Measurements from ENCODE around the gene TGM6.
"Not testable (repeated sequence)": the region's sequence is repeated elsewhere in the genome, so short reads cannot be mapped to it uniquely, and the experiment has no call there.

The TGM6 gene

DNA sequence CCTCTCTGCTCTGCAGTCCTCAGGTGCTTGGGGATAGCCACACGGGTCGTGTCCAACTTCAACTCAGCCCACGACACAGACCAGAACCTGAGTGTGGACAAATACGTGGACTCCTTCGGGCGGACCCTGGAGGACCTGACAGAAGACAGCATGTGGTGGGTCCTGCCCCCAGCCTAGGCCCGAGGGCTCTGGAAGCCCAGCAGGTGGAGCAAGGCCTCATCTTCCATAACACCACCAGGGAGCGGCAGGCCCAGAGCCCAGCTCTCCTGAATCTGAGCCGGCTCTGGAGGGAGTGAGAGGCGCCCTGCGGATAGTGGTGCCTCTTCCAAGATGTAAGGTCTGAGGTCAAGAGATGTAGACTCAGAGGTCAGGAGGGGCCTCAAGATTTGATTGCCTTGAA, 19.6 kb downstream of the TGM6 start:
- no peak for DNase-seq

- DNase-seq = no peak
Observed at GRCh38 chr20:2401527-2401926, 20.8 kb downstream of the TGM6 start.

DNA sequence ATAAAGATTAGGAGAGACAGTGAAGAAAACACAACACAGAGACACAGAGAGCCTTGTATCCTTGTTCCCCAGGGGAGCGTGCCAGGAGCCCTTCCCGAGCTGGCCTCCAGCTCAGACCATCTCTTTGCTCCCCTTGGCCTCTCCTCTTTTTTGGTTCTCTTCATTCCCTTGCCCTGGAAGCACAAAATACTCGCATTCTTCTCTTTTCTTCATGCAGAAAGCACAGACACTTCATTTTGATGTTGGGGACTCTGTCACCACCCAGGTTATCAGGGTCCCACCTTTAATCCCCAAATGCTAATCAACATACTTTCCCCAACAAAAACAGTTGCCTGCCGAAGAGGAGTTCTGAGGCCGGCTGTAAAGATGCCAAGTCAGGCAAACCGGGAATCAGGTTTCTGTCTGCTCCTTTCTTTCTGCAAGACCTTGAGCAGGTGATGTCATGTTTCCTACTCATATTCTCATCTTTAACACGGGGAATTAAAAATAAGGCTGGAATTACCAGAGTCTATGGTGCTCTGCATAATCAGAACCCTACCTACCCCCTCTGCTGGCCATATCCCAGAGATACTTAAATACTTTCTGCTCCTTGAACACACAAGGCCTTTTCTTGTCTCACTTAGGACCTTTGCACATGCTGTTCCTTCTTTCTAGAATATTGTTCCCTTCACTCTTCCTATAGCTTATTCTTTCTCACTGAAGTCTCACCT, 21.7 kb downstream of the TGM6 start:
- DNase-seq = no peak

DNA sequence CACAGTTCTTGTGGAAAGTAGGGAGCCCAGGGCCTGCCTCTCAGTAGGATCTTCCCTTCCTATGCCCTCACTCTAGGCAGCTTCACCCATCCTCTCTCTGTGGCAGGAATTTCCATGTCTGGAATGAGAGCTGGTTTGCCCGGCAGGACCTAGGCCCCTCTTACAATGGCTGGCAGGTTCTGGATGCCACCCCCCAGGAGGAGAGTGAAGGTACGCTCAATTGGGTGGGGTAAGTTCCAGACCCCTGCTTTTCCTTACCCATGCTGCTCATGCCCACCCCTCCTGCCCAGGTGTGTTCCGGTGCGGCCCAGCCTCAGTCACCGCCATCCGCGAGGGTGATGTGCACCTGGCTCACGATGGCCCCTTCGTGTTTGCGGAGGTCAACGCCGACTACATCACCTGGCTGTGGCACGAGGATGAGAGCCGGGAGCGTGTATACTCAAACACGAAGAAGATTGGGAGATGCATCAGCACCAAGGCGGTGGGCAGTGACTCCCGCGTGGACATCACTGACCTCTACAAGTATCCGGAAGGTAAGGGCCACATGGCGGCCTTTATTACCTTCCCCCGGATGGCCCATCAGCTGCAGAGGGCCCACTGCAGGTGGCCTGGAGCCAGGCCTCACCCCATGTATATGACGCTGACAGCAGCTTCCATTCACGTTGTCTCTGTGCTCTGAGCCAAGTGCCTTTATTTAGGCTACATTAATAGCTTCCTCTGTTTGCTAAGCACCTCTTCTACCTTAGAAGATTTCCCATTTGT, 22.8 kb downstream of the TGM6 start:
- no peak for DNase-seq

DNA sequence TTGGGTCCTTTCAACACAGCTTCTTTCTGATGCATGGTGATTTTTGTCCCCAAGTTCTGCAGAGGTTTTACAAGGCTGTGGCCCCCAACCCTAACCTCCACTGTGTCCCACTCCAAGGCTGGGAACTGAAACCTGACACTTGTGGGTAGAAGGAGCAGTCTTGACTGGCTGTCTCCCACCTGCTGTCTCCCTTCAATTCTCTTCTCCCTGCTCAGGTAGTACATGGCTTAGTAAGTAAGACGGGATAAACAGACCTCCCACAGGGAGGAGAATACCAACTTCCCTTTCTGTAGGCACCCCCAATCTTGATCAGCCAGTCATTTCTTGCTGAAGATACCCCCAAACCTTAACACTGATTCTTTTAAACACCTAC, 25.0 kb downstream of the TGM6 start:
- DNase-seq = no peak

DNA sequence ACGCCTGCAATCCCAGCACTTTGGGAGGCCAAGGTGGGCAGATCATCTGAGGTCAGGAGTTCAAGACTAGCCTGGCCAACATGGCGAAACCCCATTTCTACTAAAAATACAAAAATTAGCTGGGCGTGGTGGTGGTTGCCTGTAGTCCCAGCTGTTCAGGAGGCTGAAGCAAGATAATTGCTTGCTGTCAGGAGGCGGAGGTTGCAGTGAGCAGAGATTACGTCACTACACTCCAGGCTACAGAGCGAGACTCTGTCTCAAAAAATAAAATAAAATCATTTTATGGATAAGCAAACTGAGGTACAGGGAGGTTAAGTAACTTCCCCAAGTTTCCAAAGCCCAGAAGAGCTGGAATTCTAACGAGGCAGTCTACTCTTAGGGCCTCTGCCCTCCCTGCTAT, 26.7 kb downstream of the TGM6 start:
- not testable (repeated sequence) for DNase-seq

GRCh38 chr20:2408111-2408510, 27.4 kb downstream of the TGM6 start:
- DNase-seq = no peak

GRCh38 chr20:2416541-2417212, 36.0 kb downstream of the TGM6 start:
- peak; percentile 57 for DNase-seq

DNA sequence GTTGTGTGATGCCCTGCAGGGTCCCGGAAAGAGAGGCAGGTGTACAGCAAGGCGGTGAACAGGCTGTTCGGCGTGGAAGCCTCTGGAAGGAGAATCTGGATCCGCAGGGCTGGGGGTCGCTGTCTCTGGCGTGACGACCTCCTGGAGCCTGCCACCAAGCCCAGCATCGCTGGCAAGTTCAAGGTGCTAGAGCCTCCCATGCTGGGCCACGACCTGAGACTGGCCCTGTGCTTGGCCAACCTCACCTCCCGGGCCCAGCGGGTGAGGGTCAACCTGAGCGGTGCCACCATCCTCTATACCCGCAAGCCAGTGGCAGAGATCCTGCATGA, 36.5 kb downstream of the TGM6 start:
- DNase-seq = no peak

- DNase-seq = no peak
Observed at GRCh38 chr20:2418388-2418787, 37.7 kb downstream of the TGM6 start.

DNA sequence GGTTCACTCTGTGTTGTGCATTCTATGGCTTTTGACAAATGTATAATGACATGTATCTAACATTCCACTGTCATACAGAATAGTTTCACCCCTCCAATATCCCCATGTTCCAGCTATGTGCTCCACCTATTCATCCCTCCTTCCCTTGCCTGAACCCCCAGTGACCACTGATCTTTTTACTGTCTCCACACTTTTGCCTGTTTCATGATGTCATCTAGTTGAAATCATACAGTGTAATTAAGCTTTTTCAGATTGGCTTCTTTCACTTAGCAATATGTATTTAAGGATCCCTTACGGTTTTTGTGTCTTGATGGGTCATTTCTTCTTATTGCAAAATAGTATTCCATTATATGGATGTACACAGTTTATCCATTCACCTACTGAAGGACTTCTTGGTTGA, 39.8 kb downstream of the TGM6 start:
- no peak for DNase-seq

- no peak for DNase-seq
Observed at GRCh38 chr20:2421247-2421646, 40.5 kb downstream of the TGM6 start.

- DNase-seq = no peak
Observed at GRCh38 chr20:2429051-2429450, 48.4 kb downstream of the TGM6 start.

DNA sequence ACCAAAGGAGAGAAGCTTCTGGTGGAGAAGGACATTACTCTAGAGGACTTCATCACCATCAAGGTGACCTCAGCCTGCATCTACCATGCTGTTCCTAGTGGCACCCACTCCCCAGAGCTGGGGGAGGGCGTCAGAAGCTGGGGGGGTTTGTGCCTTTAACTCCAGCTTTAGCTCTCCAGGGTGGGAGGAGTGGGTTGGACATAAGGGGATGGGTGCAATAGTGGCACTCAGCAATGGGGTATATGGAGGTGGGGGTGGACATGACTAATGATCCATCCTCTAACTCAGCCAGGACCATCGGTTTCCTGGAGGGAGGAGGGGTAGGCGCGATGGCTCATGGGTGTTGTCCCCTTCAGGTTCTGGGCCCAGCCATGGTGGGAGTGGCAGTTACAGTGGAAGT, 49.8 kb downstream of the TGM6 start:
- DNase-seq = no peak

DNA sequence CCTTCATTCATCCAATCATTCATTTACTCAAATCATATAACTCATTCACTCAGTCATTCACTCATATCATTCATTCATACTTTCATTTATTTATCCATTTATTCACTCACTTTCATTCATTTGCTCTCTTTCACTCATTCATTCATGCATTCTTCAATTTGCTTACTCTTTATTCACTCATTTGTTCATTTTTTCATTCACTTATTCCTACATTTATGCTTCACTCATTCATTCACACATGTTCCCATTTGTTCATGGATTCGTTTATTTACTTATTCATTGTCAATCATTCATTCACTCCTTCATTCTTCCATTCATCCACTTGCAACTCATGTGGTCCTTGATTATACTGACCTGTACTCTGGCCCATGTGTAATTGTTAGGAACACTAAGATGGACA, 50.5 kb downstream of the TGM6 start:
- DNase-seq = no peak

GRCh38 chr20:2446845-2447244, 66.1 kb downstream of the TGM6 start:
- DNase-seq = peak; percentile 64

DNA sequence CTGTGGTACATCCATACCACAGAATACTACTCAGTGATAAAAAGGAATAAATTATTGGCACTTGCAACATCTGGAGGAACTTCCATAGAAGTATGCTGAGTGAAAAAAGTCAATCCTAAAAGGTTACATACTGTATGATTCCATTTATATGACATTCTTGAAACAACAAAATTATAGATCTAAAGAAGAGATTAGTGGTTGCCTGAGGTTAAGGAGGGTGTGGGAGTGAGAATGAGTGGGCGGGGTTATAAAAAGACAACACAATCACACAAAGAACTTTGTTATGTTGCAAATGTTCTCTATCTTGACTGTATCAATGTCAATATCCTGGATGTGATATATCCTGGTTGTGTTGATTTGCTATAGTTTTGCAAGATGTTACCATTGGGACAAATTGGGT, 68.7 kb downstream of the TGM6 start:
- no peak for DNase-seq

DNA sequence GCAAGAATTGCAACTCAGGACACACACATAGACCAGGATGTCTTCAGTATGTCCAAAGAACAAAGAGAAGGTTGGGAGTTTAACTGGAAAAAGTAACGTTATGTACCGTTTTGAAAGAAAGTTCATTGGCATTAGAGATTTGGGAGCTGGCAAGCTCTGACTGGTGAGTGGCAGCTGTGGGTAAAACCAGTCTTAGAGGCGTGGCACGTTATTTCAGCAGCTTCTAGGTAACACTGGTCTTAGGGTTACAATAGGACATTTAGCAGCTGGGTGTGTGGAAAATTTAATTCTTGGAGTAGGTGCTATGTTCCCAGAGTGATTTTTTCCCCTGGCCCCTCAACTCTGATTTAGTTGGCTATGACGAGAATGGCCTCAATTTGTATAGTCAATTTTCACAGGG, 70.7 kb downstream of the TGM6 start:
- DNase-seq = no peak

GRCh38 chr20:2451939-2452732, 71.4 kb downstream of the TGM6 start:
- peak; percentile 8 for DNase-seq

DNA sequence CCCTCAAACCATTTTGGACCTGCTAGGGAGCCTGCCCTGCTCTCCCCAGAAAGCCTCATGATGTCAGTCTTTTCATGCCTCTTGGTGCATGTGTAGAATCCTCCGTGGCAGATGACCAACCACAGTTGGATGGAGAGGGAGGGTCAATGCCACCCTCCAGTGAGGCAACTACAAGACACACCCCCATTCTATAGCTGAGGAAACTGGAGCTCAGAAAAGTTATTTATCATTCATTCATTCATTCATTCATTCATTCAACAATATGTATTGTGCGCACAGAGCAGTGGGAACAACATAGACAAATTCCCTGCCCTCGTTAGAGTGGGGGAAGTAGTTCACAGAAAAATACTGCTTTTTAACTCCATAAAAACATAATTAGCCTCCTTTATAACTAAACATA, 73.1 kb downstream of the TGM6 start:
- no peak for DNase-seq

GRCh38 chr20:2455771-2456497, 75.2 kb downstream of the TGM6 start:
- no peak for DNase-seq

GRCh38 chr20:2458919-2459499, 78.3 kb downstream of the TGM6 start:
- DNase-seq = no peak
